ENCODE measurements around the gene DCDC1.

DNA sequence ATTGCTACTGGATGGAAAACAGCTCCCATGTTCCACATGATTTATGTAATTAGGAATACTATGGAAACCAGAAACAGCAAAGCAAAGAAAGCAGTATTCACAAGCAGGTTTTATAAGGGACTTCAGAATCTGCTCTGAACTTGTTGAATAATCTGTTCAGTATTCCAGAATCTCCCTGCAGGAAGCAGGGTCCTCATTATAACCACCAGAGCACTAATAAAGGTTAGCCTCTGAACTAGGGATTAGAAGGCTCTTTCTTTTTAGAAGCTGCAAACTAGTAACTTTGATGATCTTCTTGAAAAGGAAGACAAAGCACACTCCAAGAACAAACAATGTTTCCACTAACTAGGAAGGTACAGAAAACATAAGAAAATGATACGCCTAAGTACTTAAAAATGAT, 125.8 kb downstream of the DCDC1 start:
- TF ChIP-seq, protein P1, sequence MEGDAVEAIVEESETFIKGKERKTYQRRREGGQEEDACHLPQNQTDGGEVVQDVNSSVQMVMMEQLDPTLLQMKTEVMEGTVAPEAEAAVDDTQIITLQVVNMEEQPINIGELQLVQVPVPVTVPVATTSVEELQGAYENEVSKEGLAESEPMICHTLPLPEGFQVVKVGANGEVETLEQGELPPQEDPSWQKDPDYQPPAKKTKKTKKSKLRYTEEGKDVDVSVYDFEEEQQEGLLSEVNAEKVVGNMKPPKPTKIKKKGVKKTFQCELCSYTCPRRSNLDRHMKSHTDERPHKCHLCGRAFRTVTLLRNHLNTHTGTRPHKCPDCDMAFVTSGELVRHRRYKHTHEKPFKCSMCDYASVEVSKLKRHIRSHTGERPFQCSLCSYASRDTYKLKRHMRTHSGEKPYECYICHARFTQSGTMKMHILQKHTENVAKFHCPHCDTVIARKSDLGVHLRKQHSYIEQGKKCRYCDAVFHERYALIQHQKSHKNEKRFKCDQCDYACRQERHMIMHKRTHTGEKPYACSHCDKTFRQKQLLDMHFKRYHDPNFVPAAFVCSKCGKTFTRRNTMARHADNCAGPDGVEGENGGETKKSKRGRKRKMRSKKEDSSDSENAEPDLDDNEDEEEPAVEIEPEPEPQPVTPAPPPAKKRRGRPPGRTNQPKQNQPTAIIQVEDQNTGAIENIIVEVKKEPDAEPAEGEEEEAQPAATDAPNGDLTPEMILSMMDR (IDR thresholded peaks at IDR 0.05), result no peak
- no peak for TF ChIP-seq POLR2A (IDR thresholded peaks at IDR 0.05)
- no peak for TF ChIP-seq EP300 (IDR thresholded peaks at IDR 0.05)
- no peak for TF ChIP-seq POLR2AphosphoS5 (IDR thresholded peaks at IDR 0.05)
